Peyer's patch (tissue), 4 donors: ENCODE results near the gene PHACTR3.

Source experiments
- POLR2A ChIP-seq, 2 donors: fragments of 450-650 bp; IDR thresholded peaks; one replicate each; pipeline ENCODE4 v1.5.1; 2017; ENCODE audit warnings: antibody characterized with exemption in 2 of 2, mild to moderate bottlenecking in 2 of 2, moderate library complexity in 2 of 2
- TF ChIP-seq, protein P1 (sequence below), 6 experiments: fragments of 450-650 bp in 4 of 6; fragments of 200-600 bp in 2 of 6; sonication (generic) in 1 of 6; IDR thresholded peaks; one replicate each; pipeline ENCODE4 v1.5.1; 2017 to 2019; ENCODE audit warnings: antibody characterized with exemption in 6 of 6, mild to moderate bottlenecking in 3 of 6, moderate library complexity in 1 of 6

- TF ChIP-seq, protein P1, sequence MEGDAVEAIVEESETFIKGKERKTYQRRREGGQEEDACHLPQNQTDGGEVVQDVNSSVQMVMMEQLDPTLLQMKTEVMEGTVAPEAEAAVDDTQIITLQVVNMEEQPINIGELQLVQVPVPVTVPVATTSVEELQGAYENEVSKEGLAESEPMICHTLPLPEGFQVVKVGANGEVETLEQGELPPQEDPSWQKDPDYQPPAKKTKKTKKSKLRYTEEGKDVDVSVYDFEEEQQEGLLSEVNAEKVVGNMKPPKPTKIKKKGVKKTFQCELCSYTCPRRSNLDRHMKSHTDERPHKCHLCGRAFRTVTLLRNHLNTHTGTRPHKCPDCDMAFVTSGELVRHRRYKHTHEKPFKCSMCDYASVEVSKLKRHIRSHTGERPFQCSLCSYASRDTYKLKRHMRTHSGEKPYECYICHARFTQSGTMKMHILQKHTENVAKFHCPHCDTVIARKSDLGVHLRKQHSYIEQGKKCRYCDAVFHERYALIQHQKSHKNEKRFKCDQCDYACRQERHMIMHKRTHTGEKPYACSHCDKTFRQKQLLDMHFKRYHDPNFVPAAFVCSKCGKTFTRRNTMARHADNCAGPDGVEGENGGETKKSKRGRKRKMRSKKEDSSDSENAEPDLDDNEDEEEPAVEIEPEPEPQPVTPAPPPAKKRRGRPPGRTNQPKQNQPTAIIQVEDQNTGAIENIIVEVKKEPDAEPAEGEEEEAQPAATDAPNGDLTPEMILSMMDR (IDR thresholded peaks at IDR 0.05) = no peak
- TF ChIP-seq POLR2A (IDR thresholded peaks at IDR 0.05) = no peak
Measured at GRCh38 chr20:59650418-59650817, 46.1 kb downstream of the PHACTR3 start.
